NCI-H446 (cell line): ENCODE measurements around the gene GLIPR1L2.
A peak's percentile ranks its signal among the peaks of the same experiment; 100 is the strongest.

ENCODE experiments used
- DNase-seq, 2 experiments: peaks; one replicate each; lab custom pipeline; 2025; lab: John Stamatoyannopoulos, UW

GLIPR1L2 gene

DNA sequence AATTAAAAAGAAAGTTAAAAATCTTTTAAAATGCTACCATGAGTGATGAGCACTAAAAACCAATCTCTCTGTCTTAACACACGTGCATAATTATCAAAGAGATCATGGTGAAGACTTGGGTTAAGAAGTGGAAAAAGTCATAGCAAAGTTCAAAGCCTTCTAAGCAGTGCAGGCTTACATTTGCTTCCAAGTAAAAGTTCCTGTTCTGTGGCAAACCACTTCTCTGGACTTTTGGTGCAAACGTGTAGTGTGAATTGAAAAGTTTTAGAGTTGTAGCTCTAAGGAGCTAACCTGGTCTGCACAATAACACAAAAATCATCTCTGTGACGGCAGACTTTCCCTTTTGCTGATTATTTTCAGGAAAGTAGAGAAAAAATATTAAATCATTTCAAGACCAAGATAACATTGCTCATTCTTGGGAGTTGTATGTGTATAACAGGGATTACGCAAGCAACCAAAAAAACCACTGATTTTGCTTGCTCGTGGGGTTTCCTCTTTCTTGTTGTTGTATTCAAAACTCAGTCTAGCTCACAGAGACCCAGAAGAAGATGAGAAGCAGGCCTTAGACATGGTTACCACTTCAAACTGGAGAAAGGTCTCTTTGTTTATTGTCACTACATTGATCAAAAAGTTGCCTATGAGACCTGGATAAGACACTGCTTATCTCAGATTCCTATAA, 87.4 kb downstream of the GLIPR1L2 start:
- no peak for DNase-seq

DNA sequence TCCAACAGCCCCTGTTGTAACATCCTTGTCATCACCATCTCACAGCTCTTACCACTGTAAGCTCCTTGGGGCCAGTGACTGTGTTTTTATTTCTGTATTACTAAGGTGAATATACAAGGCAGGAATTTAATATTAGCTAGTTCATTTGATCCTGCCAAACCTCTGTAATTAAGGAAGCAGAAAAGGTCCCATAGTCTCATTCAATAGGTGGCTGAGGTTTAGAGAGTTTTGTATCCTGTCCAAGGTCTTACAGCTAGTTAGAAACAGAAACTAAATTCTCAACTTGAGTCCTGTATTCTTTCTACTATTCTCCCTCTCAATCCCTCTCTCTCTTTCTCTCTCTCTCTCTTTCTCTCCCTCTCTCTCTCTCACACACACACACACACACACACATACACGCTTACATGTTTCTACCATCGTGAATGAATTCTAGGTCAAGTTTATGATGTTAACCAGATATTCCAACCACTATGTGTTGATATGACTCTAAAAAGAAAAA, 89.1 kb downstream of the GLIPR1L2 start:
- no peak for DNase-seq

DNA sequence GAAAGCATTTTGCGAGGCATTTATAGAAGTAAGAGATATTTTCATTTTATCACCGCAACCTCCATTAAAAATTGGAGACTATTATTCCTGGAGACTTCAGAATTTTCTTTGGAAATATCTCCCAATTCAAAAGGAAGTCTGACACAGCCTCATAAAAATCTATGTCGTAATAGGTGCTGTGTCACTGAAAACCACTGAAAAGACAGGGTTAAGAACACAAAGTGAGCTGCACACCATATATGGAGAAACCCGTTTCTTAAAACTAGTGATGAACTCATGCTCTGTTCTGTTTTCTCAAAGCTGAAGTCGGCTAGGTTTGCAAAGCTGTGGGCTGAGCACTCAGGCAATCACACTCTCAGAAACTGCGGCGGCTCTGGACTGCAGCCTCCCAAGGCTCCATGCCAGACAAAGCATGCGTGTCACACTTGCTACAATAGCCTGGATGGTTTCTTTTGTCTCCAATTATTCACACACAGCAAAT, 89.6 kb downstream of the GLIPR1L2 start, which contains the start of gene GLIPR1:
Gene GLIPR1 (plus strand): TSS at position 287 of the 481 bp plus-strand sequence. CDS start 126 bp downstream, at position 413.
- peak in 1 of 2 experiments; percentile 30 for DNase-seq

DNA sequence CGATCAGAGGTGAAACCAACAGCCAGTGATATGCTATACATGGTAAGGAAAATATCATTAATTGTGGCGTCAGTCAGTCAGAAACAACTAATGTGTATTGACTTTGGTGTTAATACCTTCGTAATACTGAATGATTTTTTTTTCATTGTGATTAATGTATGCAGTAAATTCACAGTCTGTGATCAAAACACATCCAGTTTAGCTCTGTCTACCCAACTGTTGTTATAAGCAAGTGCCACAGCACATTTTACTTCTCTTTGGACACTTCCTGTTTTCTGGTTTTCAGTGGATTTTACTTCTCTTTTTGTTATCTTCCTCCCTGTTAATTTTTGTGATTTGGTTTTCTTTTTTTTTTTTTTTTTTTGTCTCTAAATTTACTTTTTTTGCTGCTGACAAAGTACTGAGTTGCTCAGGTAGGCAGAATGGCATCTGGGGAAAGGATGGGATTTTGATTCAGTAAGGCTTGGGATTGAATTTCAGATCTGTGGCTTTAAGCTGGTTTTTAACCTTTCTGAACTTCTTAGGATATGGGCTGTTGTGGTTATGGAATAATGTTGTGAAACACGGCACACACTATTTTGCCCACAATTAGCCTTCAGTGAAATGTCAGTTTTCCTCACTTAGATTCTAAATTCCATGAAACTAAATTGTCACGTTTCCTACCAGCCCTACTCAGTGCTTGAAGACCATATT, 90.3 kb downstream of the GLIPR1L2 start:
- no peak for DNase-seq

DNA sequence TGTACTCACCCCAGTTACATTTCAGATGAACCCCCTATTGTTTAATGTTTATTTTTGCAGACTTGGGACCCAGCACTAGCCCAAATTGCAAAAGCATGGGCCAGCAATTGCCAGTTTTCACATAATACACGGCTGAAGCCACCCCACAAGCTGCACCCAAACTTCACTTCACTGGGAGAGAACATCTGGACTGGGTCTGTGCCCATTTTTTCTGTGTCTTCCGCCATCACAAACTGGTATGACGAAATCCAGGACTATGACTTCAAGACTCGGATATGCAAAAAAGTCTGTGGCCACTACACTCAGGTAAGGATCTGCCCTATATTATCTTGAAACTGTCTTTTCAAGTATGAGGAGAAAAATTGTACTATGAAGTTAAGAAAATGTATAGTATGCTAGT, 90.9 kb downstream of the GLIPR1L2 start:
- DNase-seq: no peak
